ENCODE results near the gene TUBB4B.

Gene TUBB4B

DNA sequence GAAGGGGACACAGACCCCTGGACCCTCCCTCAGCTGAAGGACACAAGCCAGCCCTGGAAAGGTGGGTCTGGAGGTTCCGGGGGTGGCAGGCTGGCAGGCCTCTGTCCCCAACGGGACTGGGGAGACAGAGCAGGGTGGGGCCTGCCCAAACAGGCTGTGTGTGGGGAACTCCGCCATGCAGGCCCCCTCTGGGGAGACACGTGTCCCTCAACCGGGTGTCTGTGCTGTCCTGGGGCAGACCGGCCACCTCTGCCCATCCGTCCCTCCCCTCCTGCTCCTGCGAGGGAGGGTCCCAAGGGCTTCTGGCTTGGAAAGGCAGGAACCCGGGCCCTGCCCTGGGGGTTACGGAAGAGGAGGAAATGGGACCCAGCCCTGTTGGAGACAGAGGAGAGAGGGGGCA, 9.0 kb upstream of the TUBB4B start:
- no peak overlapping the region for H3K4me3 ChIP-seq (ENCODE audit: low read depth, low read length)
- TF ChIP-seq, protein P1, sequence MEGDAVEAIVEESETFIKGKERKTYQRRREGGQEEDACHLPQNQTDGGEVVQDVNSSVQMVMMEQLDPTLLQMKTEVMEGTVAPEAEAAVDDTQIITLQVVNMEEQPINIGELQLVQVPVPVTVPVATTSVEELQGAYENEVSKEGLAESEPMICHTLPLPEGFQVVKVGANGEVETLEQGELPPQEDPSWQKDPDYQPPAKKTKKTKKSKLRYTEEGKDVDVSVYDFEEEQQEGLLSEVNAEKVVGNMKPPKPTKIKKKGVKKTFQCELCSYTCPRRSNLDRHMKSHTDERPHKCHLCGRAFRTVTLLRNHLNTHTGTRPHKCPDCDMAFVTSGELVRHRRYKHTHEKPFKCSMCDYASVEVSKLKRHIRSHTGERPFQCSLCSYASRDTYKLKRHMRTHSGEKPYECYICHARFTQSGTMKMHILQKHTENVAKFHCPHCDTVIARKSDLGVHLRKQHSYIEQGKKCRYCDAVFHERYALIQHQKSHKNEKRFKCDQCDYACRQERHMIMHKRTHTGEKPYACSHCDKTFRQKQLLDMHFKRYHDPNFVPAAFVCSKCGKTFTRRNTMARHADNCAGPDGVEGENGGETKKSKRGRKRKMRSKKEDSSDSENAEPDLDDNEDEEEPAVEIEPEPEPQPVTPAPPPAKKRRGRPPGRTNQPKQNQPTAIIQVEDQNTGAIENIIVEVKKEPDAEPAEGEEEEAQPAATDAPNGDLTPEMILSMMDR (IDR thresholded peaks at IDR 0.05; ENCODE audit: low read depth, low read length): no peak

DNA sequence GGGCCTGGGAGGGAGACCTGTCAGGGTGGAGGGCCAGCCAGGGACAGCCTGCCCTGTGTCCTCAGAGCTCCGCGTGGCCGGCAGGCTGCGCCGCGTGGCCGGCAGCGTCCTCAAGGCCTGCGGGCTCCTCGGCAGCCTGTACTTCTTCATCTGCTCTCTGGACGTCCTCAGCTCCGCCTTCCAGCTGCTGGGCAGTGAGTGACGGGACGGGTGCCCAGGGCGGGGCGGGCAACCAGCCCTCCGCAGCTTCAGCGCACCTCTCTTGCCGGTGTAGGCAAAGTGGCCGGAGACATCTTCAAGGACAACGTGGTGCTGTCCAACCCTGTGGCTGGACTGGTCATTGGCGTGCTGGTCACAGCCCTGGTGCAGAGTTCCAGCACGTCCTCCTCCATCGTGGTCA, 8.6 kb upstream of the TUBB4B start:
- H3K4me3 ChIP-seq (ENCODE audit: low read depth, low read length): no peak overlapping the region
- TF ChIP-seq, protein P1 (IDR thresholded peaks at IDR 0.05; ENCODE audit: low read depth, low read length): no peak

DNA sequence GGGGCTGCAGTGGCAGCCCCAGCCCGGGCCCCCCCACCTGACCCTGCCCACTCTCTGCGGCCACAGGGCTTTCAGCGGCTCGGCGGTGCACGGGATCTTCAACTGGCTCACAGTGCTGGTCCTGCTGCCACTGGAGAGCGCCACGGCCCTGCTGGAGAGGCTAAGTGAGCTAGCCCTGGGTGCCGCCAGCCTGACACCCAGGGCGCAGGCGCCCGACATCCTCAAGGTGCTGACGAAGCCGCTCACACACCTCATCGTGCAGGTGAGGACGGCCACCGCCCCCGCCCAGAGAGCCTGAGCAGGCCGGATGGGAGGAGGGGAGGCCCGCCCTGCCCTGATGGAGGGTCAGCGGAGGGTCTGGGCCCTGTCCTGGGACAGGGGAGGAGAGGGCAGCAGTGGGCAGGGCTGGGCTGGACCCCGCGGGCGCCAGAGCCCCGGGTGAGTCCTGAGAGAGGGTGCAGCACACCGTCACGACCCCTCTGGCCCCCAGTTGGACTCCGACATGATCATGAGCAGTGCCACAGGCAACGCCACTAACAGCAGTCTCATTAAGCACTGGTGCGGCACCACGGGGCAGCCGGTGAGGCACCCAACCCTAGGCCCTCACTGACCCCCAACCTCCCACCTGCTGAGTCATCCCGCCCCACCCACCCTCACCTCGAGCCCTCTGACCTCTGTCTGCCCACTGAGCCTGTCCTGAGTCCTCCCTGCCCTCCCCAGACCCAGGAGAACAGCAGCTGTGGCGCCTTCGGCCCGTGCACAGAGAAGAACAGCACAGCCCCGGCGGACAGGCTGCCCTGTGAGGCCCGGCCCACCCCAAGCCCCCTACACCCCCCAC, 7.7 kb upstream of the TUBB4B start:
- TF ChIP-seq, protein P1 (IDR thresholded peaks at IDR 0.05; ENCODE audit: low read depth, low read length): no peak
- H3K4me3 ChIP-seq (ENCODE audit: low read depth, low read length): no peak overlapping the region

DNA sequence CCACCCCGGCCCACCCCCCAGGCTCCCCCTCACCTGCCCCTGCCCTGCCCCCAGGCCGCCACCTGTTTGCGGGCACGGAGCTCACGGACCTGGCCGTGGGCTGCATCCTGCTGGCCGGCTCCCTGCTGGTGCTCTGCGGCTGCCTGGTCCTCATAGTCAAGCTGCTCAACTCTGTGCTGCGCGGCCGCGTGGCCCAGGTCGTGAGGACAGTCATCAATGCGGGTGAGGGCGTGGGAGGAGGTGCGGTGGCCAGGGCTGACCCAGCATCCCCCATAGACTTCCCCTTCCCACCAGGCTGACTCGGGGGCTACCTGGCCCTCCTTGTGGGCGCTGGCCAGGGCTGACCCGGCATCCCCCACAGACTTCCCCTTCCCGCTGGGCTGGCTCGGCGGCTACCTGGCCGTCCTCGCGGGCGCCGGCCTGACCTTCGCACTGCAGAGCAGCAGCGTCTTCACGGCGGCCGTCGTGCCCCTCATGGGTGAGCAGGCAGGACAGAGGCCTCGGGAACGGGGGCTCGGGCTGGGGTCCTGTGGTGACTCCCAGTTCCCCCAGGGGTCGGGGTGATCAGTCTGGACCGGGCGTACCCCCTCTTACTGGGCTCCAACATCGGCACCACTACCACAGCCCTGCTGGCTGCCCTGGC, 6.9 kb upstream of the TUBB4B start:
- H3K4me3 ChIP-seq (ENCODE audit: low read depth, low read length): no peak overlapping the region
- TF ChIP-seq, protein P1 (IDR thresholded peaks at IDR 0.05; ENCODE audit: low read depth, low read length): no peak

DNA sequence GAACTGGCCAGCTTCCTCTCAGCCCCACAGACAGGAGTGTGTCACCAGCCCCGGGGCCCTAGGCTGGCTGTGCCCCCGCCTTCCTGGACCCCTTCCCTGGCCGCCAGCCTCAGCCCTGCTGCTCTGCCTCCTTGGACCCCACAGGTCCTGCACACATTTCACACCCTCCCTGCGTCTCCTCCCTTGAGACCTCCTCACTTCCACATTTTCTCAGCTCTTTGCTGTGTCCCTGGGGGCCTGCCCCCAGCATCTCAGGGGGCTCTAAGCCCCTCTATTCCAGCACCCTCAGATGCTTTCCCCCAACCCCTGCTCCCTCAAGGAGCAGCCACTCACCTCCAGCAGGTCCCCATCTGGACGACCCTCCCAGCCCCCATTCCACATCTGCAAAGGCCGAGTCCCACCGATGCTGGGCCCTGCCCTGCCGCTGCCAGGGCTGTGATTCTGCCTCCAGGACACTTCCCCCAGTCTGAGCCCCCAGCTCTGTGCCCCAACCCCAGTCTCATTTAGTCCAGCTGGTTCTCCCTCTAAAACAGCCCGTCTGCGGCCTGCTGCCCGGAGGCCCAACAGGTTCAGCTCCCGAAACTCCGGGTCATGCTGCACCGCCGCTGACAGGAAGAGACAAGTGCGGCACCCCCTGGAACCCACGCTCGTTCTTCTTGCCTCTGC, 6.2 kb upstream of the TUBB4B start:
- no peak overlapping the region for H3K4me3 ChIP-seq (ENCODE audit: low read depth, low read length)
- TF ChIP-seq, protein P1 (IDR thresholded peaks at IDR 0.05; ENCODE audit: low read depth, low read length): no peak

DNA sequence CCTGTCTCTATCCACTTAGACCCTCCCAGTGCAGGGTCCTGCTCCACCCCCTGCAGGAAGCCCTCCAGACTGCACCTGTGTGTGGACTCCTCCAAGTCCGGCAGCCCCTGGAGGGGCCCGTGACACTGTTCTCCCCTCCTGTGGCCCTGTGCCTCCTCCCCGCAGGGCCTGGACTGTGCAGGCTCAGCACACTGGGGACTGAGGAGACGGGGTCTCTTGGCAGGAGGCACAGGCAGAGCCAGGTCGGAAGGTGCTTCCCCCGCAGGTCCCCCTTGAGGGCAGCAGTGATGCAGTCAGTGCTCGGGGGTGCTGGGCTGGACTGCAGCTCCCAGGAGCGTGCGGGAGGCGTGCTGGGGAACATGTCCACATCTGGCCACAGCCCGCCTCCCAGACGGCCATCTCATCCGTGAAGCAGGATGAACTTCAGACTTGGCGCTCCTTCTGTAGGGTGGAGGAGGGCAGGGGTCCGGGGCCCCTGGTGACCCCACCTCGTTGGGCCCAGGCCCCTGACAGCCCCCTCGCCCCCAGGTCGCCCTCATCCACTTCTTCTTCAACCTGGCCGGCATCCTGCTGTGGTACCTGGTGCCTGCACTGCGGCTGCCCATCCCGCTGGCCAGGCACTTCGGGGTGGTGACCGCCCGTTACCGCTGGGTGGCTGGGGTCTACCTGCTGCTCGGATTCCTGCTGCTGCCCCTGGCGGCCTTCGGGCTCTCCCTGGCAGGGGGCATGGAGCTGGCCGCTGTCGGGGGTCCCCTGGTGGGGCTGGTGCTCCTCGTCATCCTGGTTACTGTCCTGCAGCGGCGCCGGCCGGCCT, 5.5 kb upstream of the TUBB4B start:
- TF ChIP-seq, protein P1 (IDR thresholded peaks at IDR 0.05; ENCODE audit: low read depth, low read length): no peak

More for the DNA sequence above, 5.5 kb upstream of the TUBB4B start:
- H3K4me3 ChIP-seq (ENCODE audit: low read depth, low read length): no peak overlapping the region
